ENCODE data around the gene AFG1L.

- TF ChIP-seq CTCF (IDR thresholded peaks at IDR 0.05; ENCODE audit: poor library complexity) (no peak), EZH2phosphoT487 (IDR thresholded peaks at IDR 0.05; ENCODE audit: low read depth, severe bottlenecking, unreplicated experiment) (no peak)
Observed at GRCh38 chr6:108432792-108433191, 137.9 kb downstream of the AFG1L start.
